Amniotic epithelial cell (primary cell): ENCODE results near the gene PMEL.

ENCODE experiments used
- DNase-seq: peaks from one replicate; pipeline ENCODE4 v3.0.0-alpha.2; 2010; ENCODE audit warnings: low read depth

Gene PMEL

GRCh38 chr12:55942055-55942454 lies 23.8 kb downstream of the PMEL start:
- DNase-seq = no peak

- DNase-seq = peak; percentile 76
These were observed 25.6 kb downstream of the PMEL start for GRCh38 chr12:55940065-55940732.

GRCh38 chr12:55938826-55939501 lies 26.9 kb downstream of the PMEL start:
- no peak for DNase-seq

GRCh38 chr12:55937981-55938380 lies 27.9 kb downstream of the PMEL start:
- no peak for DNase-seq

- no peak for DNase-seq
These were observed 30.1 kb downstream of the PMEL start for GRCh38 chr12:55935738-55936151.

- no peak for DNase-seq
These were observed 31.1 kb downstream of the PMEL start for GRCh38 chr12:55934773-55935172.

- DNase-seq = no peak
These were observed 31.8 kb downstream of the PMEL start for GRCh38 chr12:55933799-55934742.

GRCh38 chr12:55933169-55933798 lies 32.6 kb downstream of the PMEL start:
- no peak for DNase-seq

- DNase-seq = peak; percentile 41
These were observed 33.3 kb downstream of the PMEL start for GRCh38 chr12:55932551-55932910.

- DNase-seq = no peak
These were observed 33.9 kb downstream of the PMEL start for GRCh38 chr12:55931780-55932550.

- no peak for DNase-seq
These were observed 34.5 kb downstream of the PMEL start for GRCh38 chr12:55931317-55931779.

- peak; percentile 74 for DNase-seq
These were observed 35.0 kb downstream of the PMEL start, which contains the start of gene DGKA for GRCh38 chr12:55930771-55931316. DGKA (plus strand) TSS chr12:55931162; CDS start chr12:55936504, 5,342 bp downstream.

- no peak for DNase-seq
These were observed 36.5 kb downstream of the PMEL start for GRCh38 chr12:55929306-55929791.

- peak; percentile 58 for DNase-seq
These were observed 38.0 kb downstream of the PMEL start, which contains the start of gene PYM1 for GRCh38 chr12:55927588-55928502. PYM1 (minus strand) TSS chr12:55927894; CDS start chr12:55927761, 133 bp downstream.

- DNase-seq = peak; percentile 91
These were observed 38.9 kb downstream of the PMEL start for GRCh38 chr12:55926738-55927587.

- peak; percentile 15 for DNase-seq
These were observed 39.7 kb downstream of the PMEL start for GRCh38 chr12:55925870-55926737.

GRCh38 chr12:55925371-55925770 lies 40.5 kb downstream of the PMEL start:
- no peak for DNase-seq
